Measurements from ENCODE around the gene COL18A1. TPM values are rescaled to one million over a fixed set of nuclear protein-coding genes. Genes with fewer than 3 reads are reported as not detected.

The COL18A1 gene
- total RNA-seq, 1 donor from 2014 or later: 271 TPM

DNA sequence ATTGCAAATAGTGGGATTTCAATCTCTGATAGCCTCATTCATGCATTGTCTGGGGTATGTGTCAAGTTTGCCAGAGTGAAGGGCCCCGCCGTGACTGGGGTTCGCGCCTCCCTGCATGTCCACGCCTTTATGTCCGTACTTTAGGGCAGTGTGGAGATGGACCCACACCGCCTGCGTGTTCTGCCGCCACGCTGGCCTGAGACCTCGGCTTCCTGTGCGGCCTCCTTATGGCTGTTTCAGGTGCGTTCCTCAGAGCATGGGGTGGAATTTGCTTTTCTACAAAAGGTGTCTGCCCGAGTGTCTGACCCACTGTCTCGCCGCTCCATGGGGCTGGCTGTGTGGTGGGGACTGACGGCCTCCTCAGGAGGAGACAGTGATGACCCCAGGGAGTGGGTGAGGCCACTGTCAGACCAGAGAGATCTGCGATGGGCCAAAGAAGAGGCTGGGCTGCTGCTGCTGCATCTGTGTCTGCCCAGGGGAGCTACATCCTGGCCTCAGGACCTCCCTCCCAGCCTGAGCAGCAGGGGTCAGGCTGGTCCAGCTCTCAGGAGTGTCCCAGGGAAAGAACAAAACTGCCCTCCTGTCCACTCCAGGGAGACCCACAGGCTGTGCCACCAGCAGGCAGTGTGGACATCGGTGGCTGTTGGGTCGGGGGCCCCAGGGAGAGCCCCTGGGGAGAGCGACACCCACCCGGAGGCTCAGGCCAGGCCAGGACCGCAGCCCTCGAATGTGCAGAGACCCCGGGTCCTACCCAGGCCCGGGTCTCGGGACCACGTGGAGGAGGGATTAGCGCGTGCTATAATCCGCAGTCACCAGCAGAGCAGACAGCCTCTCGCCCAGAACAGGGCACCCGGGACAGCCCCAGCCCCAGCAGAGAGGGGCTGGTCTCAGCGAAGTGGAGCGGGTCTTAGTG, 147.1 kb downstream of the COL18A1 start:
- Mint-ChIP-seq H3K9me3 (ENCODE audit: low read depth) (peaks cover 8% of the 10 kb centered on the region), H3K4me1 (ENCODE audit: low read depth) (peaks cover 14% of the 10 kb centered on the region), H3K27ac (no peak overlapping the region), H3K36me3 (ENCODE audit: insufficient read depth) (no peaks in the 10 kb centered on the region), H3K27me3 (peaks cover 23% of the 10 kb centered on the region), H3K4me3 (ENCODE audit: low read depth) (no peak overlapping the region)
- TF ChIP-seq, protein P1, sequence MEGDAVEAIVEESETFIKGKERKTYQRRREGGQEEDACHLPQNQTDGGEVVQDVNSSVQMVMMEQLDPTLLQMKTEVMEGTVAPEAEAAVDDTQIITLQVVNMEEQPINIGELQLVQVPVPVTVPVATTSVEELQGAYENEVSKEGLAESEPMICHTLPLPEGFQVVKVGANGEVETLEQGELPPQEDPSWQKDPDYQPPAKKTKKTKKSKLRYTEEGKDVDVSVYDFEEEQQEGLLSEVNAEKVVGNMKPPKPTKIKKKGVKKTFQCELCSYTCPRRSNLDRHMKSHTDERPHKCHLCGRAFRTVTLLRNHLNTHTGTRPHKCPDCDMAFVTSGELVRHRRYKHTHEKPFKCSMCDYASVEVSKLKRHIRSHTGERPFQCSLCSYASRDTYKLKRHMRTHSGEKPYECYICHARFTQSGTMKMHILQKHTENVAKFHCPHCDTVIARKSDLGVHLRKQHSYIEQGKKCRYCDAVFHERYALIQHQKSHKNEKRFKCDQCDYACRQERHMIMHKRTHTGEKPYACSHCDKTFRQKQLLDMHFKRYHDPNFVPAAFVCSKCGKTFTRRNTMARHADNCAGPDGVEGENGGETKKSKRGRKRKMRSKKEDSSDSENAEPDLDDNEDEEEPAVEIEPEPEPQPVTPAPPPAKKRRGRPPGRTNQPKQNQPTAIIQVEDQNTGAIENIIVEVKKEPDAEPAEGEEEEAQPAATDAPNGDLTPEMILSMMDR (IDR thresholded peaks at IDR 0.05; ENCODE audit: unreplicated experiment): no peak
- no peak for DNase-seq (ENCODE audit: low spot score, unreplicated experiment)

DNA sequence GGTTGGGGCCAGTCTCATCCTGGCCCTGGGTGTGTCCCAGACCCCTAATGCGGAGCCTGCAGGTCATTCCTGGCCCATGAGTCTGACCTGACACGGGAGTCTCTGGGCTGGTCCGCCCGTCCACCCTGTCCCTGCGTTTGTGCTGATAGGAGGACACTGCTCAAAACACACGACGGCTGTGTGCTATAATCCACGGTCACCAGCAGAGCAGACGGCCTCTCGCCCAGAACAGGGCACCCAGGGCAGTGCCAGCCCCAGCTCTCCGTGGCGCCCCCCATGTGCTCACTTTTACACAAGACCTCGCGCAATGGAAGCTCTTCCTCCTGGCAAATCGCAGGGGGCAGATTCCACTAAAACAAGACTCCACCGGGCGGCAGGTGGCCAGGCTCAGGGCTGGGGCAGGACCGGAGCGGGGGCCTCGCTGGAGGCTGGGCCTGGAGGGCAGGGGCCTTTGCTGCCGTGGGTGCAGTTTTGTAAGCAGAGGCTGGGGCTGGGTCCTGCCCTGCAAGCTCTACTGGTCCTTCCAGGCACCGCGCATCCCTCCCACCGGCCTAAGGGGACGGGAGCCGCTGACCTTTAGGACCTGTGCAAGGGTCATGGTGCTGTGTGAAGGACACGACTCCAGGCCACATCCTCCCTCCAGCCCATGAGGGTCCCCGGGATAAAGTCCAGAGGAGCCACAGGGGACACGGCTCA, 147.9 kb downstream of the COL18A1 start:
- no peak for DNase-seq (ENCODE audit: low spot score, unreplicated experiment)
- Mint-ChIP-seq H3K27me3 (peaks cover 19% of the 10 kb centered on the region), H3K4me1 (ENCODE audit: low read depth) (peaks cover 8% of the 10 kb centered on the region), H3K4me3 (ENCODE audit: low read depth) (no peak overlapping the region), H3K27ac (no peak overlapping the region), H3K36me3 (ENCODE audit: insufficient read depth) (no peaks in the 10 kb centered on the region), H3K9me3 (ENCODE audit: low read depth) (peaks cover 3% of the 10 kb centered on the region)
- TF ChIP-seq, protein P1 (IDR thresholded peaks at IDR 0.05; ENCODE audit: unreplicated experiment): no peak

DNA sequence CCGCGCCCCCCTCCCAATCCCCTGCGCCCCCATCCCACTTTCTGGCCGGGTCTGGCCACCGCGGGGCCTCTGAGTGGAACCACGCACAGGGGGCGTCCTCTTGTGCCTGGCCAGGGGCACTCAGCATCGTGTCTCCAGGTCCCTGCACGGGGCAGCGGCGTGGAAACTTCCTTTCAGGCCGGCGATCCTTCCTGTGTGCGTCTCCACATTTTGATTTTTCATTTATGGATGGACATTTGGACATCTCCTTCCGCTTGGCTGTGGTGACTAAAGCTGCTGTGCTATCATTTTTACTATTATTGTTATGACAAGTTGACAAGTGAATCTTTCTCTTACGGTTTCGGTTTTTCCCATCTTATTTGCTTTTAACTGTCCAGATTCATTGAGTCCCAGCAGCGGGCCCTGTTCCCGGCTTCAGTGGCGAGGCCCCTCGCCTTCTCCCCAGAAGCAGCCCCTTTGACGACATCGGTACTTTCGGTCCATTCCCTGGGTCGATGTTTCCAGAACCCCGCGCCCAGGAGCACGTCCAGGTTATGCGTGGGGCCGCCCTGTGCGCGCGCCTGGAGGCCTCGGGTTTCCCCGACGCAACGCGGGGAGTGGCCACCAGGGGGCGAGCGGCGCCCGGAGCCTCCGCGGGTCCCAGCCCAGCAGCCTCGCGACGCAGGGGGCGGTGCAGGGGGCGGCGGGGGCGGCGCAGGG, 149.7 kb downstream of the COL18A1 start:
- H3K27ac Mint-ChIP-seq: peak overlapping the region; percentile 78
- TF ChIP-seq, protein P1 (IDR thresholded peaks at IDR 0.05; ENCODE audit: unreplicated experiment): peak; percentile 76
- H3K27me3 Mint-ChIP-seq: peaks cover 19% of the 10 kb centered on the region
- no peaks in the 10 kb centered on the region for H3K36me3 Mint-ChIP-seq (ENCODE audit: insufficient read depth)
- DNase-seq (ENCODE audit: low spot score, unreplicated experiment): peak; percentile 88
- peaks cover 3% of the 10 kb centered on the region for H3K4me1 Mint-ChIP-seq (ENCODE audit: low read depth)
- H3K9me3 Mint-ChIP-seq (ENCODE audit: low read depth): no peaks in the 10 kb centered on the region
- peak overlapping the region; percentile 71 for H3K4me3 Mint-ChIP-seq (ENCODE audit: low read depth)

- peaks cover 19% of the 10 kb centered on the region for H3K27me3 Mint-ChIP-seq
- H3K4me3 Mint-ChIP-seq (ENCODE audit: low read depth): no peak overlapping the region
- H3K9me3 Mint-ChIP-seq (ENCODE audit: low read depth): no peaks in the 10 kb centered on the region
- TF ChIP-seq, protein P1 (IDR thresholded peaks at IDR 0.05; ENCODE audit: unreplicated experiment): no peak
- H3K27ac Mint-ChIP-seq: no peak overlapping the region
- DNase-seq (ENCODE audit: low spot score, unreplicated experiment): no peak
- H3K4me1 Mint-ChIP-seq (ENCODE audit: low read depth): peaks cover 3% of the 10 kb centered on the region
- no peaks in the 10 kb centered on the region for H3K36me3 Mint-ChIP-seq (ENCODE audit: insufficient read depth)
Measured at GRCh38 chr21:45555251-45555556, 150.2 kb downstream of the COL18A1 start.

Measured in progenitor cell of endocrine pancreas (in vitro differentiated cells).